Fibroblast of lung (primary cell): ENCODE results near the gene SH2D3C. TPM values are rescaled to one million over a fixed set of nuclear protein-coding genes. Genes with fewer than 3 reads are reported as not detected.

Experiments used
- DNase-seq, 2 donors: peaks; one replicate each; pipeline versions ENCODE4 v3.0.0 to v3.0.0-alpha.2; 2010; ENCODE audit warnings: low read depth in 2 of 2
- H2AFZ ChIP-seq: 2 replicates; pipeline ENCODE4 v1.5.1; 2012; ENCODE audit warnings: low read length, control low read depth, inconsistent platforms
- H3K27ac ChIP-seq: 2 replicates; pipeline ENCODE4 v1.5.1; 2011; ENCODE audit warnings: low read length, control low read depth; ENCODE audit not compliant: insufficient read depth
- H3K27me3 ChIP-seq: 2 replicates; pipeline ENCODE4 v1.5.1; 2011; ENCODE audit warnings: mild to moderate bottlenecking, low read length; ENCODE audit not compliant: control insufficient read depth, insufficient read depth
- H3K36me3 ChIP-seq: 2 replicates; pipeline ENCODE4 v1.5.1; 2011; ENCODE audit warnings: low read length; ENCODE audit not compliant: control insufficient read depth, insufficient read depth
- H3K4me1 ChIP-seq: 2 replicates; pipeline ENCODE4 v1.5.1; 2011; ENCODE audit warnings: low read length; ENCODE audit not compliant: control insufficient read depth, insufficient read depth; ENCODE audit errors: extremely low read depth
- H3K4me2 ChIP-seq: 2 replicates; pipeline ENCODE4 v1.5.1; 2011; ENCODE audit warnings: low read length, control low read depth; ENCODE audit not compliant: insufficient read depth; ENCODE audit errors: extremely low read depth
- H3K4me3 ChIP-seq, 4 experiments: fragments of 200-600 bp in 1 of 4; sonication (generic) in 1 of 4; replicated peaks in 1 of 4; 2 replicates each; pipeline ENCODE4 v1.5.1; 2011 to 2016; ENCODE audit warnings: low read length in 4 of 4, low read depth in 3 of 4, mild to moderate bottlenecking in 3 of 4, control low read depth in 2 of 4, inconsistent platforms in 1 of 4, mixed read lengths in 1 of 4; ENCODE audit not compliant: insufficient read depth in 1 of 4; ENCODE audit errors: control extremely low read depth in 1 of 4
- H3K79me2 ChIP-seq: 2 replicates; pipeline ENCODE4 v1.5.1; 2012; ENCODE audit warnings: mild to moderate bottlenecking, low read length, inconsistent platforms; ENCODE audit not compliant: control insufficient read depth, insufficient read depth
- H3K9ac ChIP-seq: 2 replicates; pipeline ENCODE4 v1.5.1; 2011; ENCODE audit warnings: mild to moderate bottlenecking, low read length, control low read depth; ENCODE audit not compliant: insufficient read depth
- H3K9me3 ChIP-seq: 2 replicates; pipeline ENCODE4 v1.5.1; 2012; ENCODE audit warnings: low read depth, low read length; ENCODE audit not compliant: control insufficient read depth, insufficient read depth
- H4K20me1 ChIP-seq: 2 replicates; pipeline ENCODE4 v1.5.1; 2011; ENCODE audit warnings: low read length; ENCODE audit not compliant: control insufficient read depth, insufficient read depth; ENCODE audit errors: extremely low read depth
- EZH2 ChIP-seq: IDR thresholded peaks from 2 replicates; pipeline ENCODE4 v1.5.1; 2012; ENCODE audit warnings: low read length, control low read depth, mild to moderate bottlenecking; ENCODE audit errors: missing control alignments
- polyA plus RNA-seq, 2 donors: library from polyadenylated mRNA; depleted of rRNA in 1 of 2; stranded (reverse) in 1 of 2; unstranded in 1 of 2; fragments of >200 nt; gene quantifications; 2 replicates each; pipeline ENCODE4 v1.2.1, GENCODE V29; 2011 to 2012; ENCODE audit warnings: missing spikeins in 1 of 2
- total RNA-seq: library from RNA; depleted of rRNA; stranded (reverse); fragments of >200 nt; gene quantifications from 2 replicates; pipeline ENCODE4 v1.2.1, GENCODE V29; 2014
- TF ChIP-seq, protein P1 (sequence below), 2 donors: IDR thresholded peaks in 1 of 2; conservative IDR thresholded peaks in 1 of 2; 1 replicate in 1 of 2; 2 replicates in 1 of 2; pipeline ENCODE4 v1.5.1; 2011 to 2012; ENCODE audit warnings: low read length in 2 of 2, control low read depth in 1 of 2, inconsistent platforms in 1 of 2, low read depth in 1 of 2, mild to moderate bottlenecking in 1 of 2

Gene SH2D3C
- total and polyA plus RNA-seq, 2 donors (not counting 1 experiment from before 2014, with no cell fraction given): 1.2 TPM; not detected in 1

DNA sequence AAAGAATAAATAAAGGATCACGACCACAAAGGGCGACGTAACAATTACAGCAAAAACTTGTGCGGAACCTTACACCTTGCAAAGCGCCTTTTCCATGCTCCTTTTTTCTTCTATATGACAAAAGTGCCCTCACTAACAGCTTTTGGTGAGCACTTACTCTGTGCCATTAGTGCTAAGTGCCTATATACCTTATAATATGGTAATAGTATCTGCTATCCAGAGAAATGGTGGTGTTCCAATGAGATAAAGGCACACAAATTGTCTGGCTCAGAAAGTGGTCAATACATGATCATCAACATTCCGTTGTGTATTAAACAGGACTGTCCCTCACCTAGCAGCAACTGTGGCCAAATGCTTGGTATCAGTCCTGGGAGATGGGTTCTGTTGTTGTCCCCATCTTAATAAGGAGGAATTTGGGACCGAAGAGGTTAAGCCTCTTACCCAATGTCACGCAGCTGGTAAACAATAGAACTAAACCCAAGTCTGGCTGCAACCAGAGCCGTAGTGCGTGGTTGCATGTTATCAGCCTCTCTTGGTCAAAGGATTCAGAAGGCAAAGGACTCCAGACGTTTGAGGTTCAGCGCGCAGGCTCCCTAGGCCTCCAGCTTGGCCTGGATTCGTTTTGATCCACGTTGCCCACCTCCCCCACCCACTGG is 42.8 kb downstream of the SH2D3C start:
- Histone ChIP-seq H3K79me2 (no peaks in the 10 kb centered on the region), H3K9me3 (no peaks in the 10 kb centered on the region), H3K9ac (peak overlapping the region; percentile 20), H3K27ac (peak overlapping the region; percentile 57), H3K27me3 (no peaks in the 10 kb centered on the region), H2AFZ (no peak overlapping the region), H3K36me3 (peaks cover 3% of the 10 kb centered on the region), H4K20me1 (no peaks in the 10 kb centered on the region), H3K4me1 (peaks cover 17% of the 10 kb centered on the region), H3K4me2 (peak overlapping the region; percentile 54), H3K4me3 (no peak overlapping the region)
- no peak for DNase-seq
- no peak for TF ChIP-seq EZH2
- TF ChIP-seq, protein P1, sequence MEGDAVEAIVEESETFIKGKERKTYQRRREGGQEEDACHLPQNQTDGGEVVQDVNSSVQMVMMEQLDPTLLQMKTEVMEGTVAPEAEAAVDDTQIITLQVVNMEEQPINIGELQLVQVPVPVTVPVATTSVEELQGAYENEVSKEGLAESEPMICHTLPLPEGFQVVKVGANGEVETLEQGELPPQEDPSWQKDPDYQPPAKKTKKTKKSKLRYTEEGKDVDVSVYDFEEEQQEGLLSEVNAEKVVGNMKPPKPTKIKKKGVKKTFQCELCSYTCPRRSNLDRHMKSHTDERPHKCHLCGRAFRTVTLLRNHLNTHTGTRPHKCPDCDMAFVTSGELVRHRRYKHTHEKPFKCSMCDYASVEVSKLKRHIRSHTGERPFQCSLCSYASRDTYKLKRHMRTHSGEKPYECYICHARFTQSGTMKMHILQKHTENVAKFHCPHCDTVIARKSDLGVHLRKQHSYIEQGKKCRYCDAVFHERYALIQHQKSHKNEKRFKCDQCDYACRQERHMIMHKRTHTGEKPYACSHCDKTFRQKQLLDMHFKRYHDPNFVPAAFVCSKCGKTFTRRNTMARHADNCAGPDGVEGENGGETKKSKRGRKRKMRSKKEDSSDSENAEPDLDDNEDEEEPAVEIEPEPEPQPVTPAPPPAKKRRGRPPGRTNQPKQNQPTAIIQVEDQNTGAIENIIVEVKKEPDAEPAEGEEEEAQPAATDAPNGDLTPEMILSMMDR (conservative IDR thresholded peaks at IDR 0.05 in 1 of 2, IDR thresholded peaks at IDR 0.05 in 1 of 2; ENCODE audit: low read depth in 1 of 2, low read length in 2 of 2): no peak

GRCh38 chr9:127734747-127735529 is 43.5 kb downstream of the SH2D3C start, which contains the start of gene TOR2A:
TSS of gene TOR2A (minus strand) at chr9:127735294. CDS start at chr9:127735270, 24 bp downstream.
- no peaks in the 10 kb centered on the region for H3K79me2 ChIP-seq

More at GRCh38 chr9:127734747-127735529, 43.5 kb downstream of the SH2D3C start, which contains the start of gene TOR2A:
- H2AFZ ChIP-seq: peak within 1 kb of the TSS; percentile 71
- peaks cover 3% of the 10 kb centered on the region for H3K36me3 ChIP-seq
- DNase-seq: peak; percentile 93 to 96
- H3K27ac ChIP-seq: peak within 1 kb of the TSS; percentile 81
- peak within 1 kb of the TSS; percentile 65 to 76 (median 66) for H3K4me3 ChIP-seq
- TF ChIP-seq EZH2: no peak
- TF ChIP-seq, protein P1 (conservative IDR thresholded peaks at IDR 0.05 in 1 of 2, IDR thresholded peaks at IDR 0.05 in 1 of 2; ENCODE audit: low read depth in 1 of 2, low read length in 2 of 2): peak; percentile 81 to 84
- peak within 1 kb of the TSS; percentile 98 for H3K4me2 ChIP-seq
- no peaks in the 10 kb centered on the region for H4K20me1 ChIP-seq
- no peaks in the 10 kb centered on the region for H3K9me3 ChIP-seq
- H3K4me1 ChIP-seq: peaks cover 12% of the 10 kb centered on the region
- no peaks in the 10 kb centered on the region for H3K27me3 ChIP-seq
- peak within 1 kb of the TSS; percentile 87 for H3K9ac ChIP-seq
